ENCODE results near the gene RHBDL1. TPM values are rescaled to one million over a fixed set of nuclear protein-coding genes. Genes with fewer than 3 reads are reported as not detected.

Gene RHBDL1
- total and polyA plus RNA-seq, 2 donors (not counting 3 experiments of a cell fraction or from before 2014, with no cell fraction given): 1.1 to 1.8 TPM

DNA sequence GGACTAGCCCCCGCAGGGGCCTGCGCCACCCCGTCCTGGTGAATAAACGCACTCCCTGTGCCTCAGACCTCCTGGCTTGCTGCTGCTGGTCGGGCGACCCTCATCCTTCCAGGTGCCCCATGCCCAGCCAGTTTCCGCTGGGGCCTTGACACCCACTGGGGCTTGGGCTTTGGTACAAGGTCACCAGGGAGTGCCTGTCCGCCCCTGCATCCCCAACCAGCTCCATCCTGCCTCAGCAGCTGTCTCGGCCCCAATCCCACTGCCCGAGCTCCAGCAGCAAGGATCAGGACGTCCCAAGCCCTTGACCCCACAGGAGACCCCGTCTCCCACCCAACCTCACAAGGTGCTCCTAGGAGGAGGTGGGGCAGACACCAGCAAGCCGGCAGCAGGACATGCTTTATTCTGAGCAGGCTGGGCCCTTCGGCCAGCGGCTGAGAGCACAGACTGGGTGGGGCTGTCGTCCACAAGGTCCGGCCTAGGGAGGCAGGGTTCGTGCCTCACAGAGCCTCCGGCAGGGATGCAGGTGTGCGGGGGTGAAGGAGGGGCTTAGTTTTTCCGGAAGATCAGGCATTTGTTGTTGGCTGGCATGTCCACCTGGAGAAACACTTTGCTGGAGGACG lies 41.3 kb upstream of the RHBDL1 start:
- H3K4me2 ChIP-seq (ENCODE audit: insufficient read depth, low read length): no peak overlapping the region
- POLR2A ChIA-PET: no interaction called here
- no peak for DNase-seq (ENCODE audit: low read depth, low spot score)

More for the DNA sequence above, 41.3 kb upstream of the RHBDL1 start:
- Histone ChIP-seq H3K9me1 (replicated peaks; ENCODE audit: control insufficient read depth, extremely low read depth, insufficient read depth, low read length) (no peaks in the 10 kb centered on the region), H3K27ac (ENCODE audit: insufficient read depth, low read depth, low read length) (no peak overlapping the region), H3K9ac (replicated peaks; ENCODE audit: extremely low read depth, insufficient read depth, low read length) (no peak overlapping the region), H3K27me3 (ENCODE audit: control insufficient read depth in 2 of 2, insufficient read depth in 2 of 2, low read length in 2 of 2) (no peaks in the 10 kb centered on the region), H3K9me3 (replicated peaks; ENCODE audit: control insufficient read depth, insufficient read depth, low read length) (no peaks in the 10 kb centered on the region), H3K4me3 (replicated peaks in 1 of 3; ENCODE audit: insufficient read depth in 1 of 3, low read depth in 1 of 3, low read length in 3 of 3) (no peak overlapping the region), H3K36me3 (ENCODE audit: control insufficient read depth in 2 of 2, extremely low read depth in 1 of 2, insufficient read depth in 2 of 2, low read length in 2 of 2) (no peaks in the 10 kb centered on the region), H4K20me1 (replicated peaks; ENCODE audit: control insufficient read depth, extremely low read depth, insufficient read depth, low read length) (no peaks in the 10 kb centered on the region), H3K79me2 (ENCODE audit: control insufficient read depth, insufficient read depth, low read length) (peaks cover 8% of the 10 kb centered on the region), H2AFZ (ENCODE audit: low read depth, low read length) (no peak overlapping the region), H3K4me1 (ENCODE audit: control insufficient read depth, extremely low read depth, insufficient read depth, low read length) (peaks cover 4% of the 10 kb centered on the region)
- CTCF ChIA-PET: no interaction called here
- TF ChIP-seq POLR2AphosphoS5 (IDR thresholded peaks at IDR 0.05; ENCODE audit: insufficient read depth, low read depth, low read length): no peak
- TF ChIP-seq CTCF (IDR thresholded peaks at IDR 0.05; ENCODE audit: extremely low read depth in 1 of 2, insufficient read depth in 1 of 2, low read depth in 1 of 2, low read length in 2 of 2): no peak
- no peak for TF ChIP-seq JUN (IDR thresholded peaks at IDR 0.05; ENCODE audit: borderline replicate concordance, insufficient read depth, insufficient read length, low read depth)
- no peak for TF ChIP-seq EZH2 (IDR thresholded peaks at IDR 0.05; ENCODE audit: borderline replicate concordance, low read depth, low read length, severe bottlenecking)
- TF ChIP-seq GATA2 (IDR thresholded peaks at IDR 0.05; ENCODE audit: insufficient read depth, insufficient read length, low read depth, low read length): no peak
- no peak for TF ChIP-seq MYC (IDR thresholded peaks at IDR 0.05; ENCODE audit: low read depth, low read length)
- no peak for FAIRE-seq
- dilution Hi-C loops (cut with MboI; ENCODE audit: extremely low pct_ligation_motif_present, low sequenced_read_pairs) (no loop called here), intact Hi-C loops (cut with micrococcal nuclease) (no loop called here)
- no TSS peak for BruUV-seq (replicated peaks)

Measured in endothelial cell of umbilical vein (primary cell).